ENCODE data around the gene SWT1.
"Not testable (repeated sequence)": the region's sequence is repeated elsewhere in the genome, so short reads cannot be mapped to it uniquely, and the experiment has no call there.

SWT1 gene

GRCh38 chr1:185162491-185162890 is 5.5 kb downstream of the SWT1 start:
- peaks cover 3 to 5% of the 10 kb centered on the region in 2 donors for H3K36me3 ChIP-seq (ENCODE audit: control insufficient read depth in 1 of 2, insufficient read depth in 2 of 2, low read length in 2 of 2)

DNA sequence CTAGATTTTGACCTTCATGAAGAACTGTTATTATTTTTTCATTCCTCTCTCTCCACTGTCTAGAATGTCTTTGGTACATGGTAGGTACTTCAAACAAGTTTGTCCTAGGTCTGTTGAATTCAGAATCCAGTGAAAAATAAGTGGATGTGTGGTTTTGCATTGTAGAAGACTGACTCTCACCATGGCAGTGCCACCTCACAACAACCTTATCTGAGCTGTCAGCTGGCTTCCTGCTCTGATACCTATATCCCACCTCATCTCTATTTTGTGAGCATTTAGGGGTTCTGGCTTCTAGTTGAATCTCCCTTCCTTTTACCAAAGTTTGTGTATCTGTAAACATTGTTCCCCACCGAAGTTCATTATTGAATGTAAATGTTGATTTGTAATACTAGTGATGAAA is 9.1 kb downstream of the SWT1 start:
- Histone ChIP-seq H3K36me3 (ENCODE audit: control insufficient read depth in 1 of 2, insufficient read depth in 2 of 2, low read length in 2 of 2) (peaks cover 3 to 8% of the 10 kb centered on the region in 2 donors), H3K9ac (ENCODE audit: low read depth in 1 of 2, low read length in 2 of 2) (no peak overlapping the region), H3K27ac (ENCODE audit: low read depth, low read length) (no peak overlapping the region), H3K9me3 (ENCODE audit: control insufficient read depth in 1 of 2, low read length in 2 of 2) (no peaks in the 10 kb centered on the region), H3K4me3 (ENCODE audit: low read depth in 1 of 2, low read length in 2 of 2) (no peak overlapping the region), H3K4me1 (ENCODE audit: control insufficient read depth in 1 of 2, insufficient read depth in 2 of 2, low read length in 2 of 2) (no peaks in the 10 kb centered on the region), H3K27me3 (ENCODE audit: control insufficient read depth in 1 of 2, insufficient read depth in 2 of 2, low read length in 2 of 2) (no peaks in the 10 kb centered on the region)

More at GRCh38 chr1:185162491-185162890, 5.5 kb downstream of the SWT1 start:
- Histone ChIP-seq H3K27ac (ENCODE audit: low read depth, low read length) (no peak overlapping the region), H3K27me3 (ENCODE audit: control insufficient read depth in 1 of 2, insufficient read depth in 2 of 2, low read length in 2 of 2) (no peaks in the 10 kb centered on the region), H3K4me1 (ENCODE audit: control insufficient read depth in 1 of 2, insufficient read depth in 2 of 2, low read length in 2 of 2) (peaks cover 10 to 11% of the 10 kb centered on the region in 2 donors), H3K9me3 (ENCODE audit: control insufficient read depth in 1 of 2, low read length in 2 of 2) (no peaks in the 10 kb centered on the region), H3K4me3 (ENCODE audit: low read depth in 1 of 2, low read length in 2 of 2) (no peak overlapping the region), H3K9ac (ENCODE audit: low read depth in 1 of 2, low read length in 2 of 2) (no peak overlapping the region)

GRCh38 chr1:185170291-185170848 is 13.4 kb downstream of the SWT1 start:
- Histone ChIP-seq H3K36me3 (ENCODE audit: control insufficient read depth in 1 of 2, insufficient read depth in 2 of 2, low read length in 2 of 2) (peaks cover 3 to 10% of the 10 kb centered on the region in 2 donors), H3K4me3 (ENCODE audit: low read depth in 1 of 2, low read length in 2 of 2) (no peak overlapping the region), H3K27ac (ENCODE audit: low read depth, low read length) (no peak overlapping the region), H3K27me3 (ENCODE audit: control insufficient read depth in 1 of 2, insufficient read depth in 2 of 2, low read length in 2 of 2) (no peaks in the 10 kb centered on the region), H3K4me1 (ENCODE audit: control insufficient read depth in 1 of 2, insufficient read depth in 2 of 2, low read length in 2 of 2) (no peaks in the 10 kb centered on the region), H3K9ac (ENCODE audit: low read depth in 1 of 2, low read length in 2 of 2) (no peak overlapping the region), H3K9me3 (ENCODE audit: control insufficient read depth in 1 of 2, low read length in 2 of 2) (no peaks in the 10 kb centered on the region)

- Histone ChIP-seq H3K36me3 (ENCODE audit: control insufficient read depth in 1 of 2, insufficient read depth in 2 of 2, low read length in 2 of 2) (no peaks in the 10 kb centered on the region), H3K9me3 (ENCODE audit: control insufficient read depth in 1 of 2, low read length in 2 of 2) (peaks cover 0 to 3% of the 10 kb centered on the region in 2 donors), H3K27me3 (ENCODE audit: control insufficient read depth in 1 of 2, insufficient read depth in 2 of 2, low read length in 2 of 2) (no peaks in the 10 kb centered on the region), H3K27ac (ENCODE audit: low read depth, low read length) (no peak overlapping the region), H3K4me1 (ENCODE audit: control insufficient read depth in 1 of 2, insufficient read depth in 2 of 2, low read length in 2 of 2) (no peaks in the 10 kb centered on the region), H3K9ac (ENCODE audit: low read depth in 1 of 2, low read length in 2 of 2) (no peak overlapping the region), H3K4me3 (ENCODE audit: low read depth in 1 of 2, low read length in 2 of 2) (no peak overlapping the region)
Observed at GRCh38 chr1:185193756-185194155, 36.8 kb downstream of the SWT1 start.

GRCh38 chr1:185198712-185199111 is 41.7 kb downstream of the SWT1 start:
- not testable (repeated sequence) for H3K9ac ChIP-seq (ENCODE audit: low read depth in 1 of 2, low read length in 2 of 2); H3K4me1 ChIP-seq (ENCODE audit: control insufficient read depth in 1 of 2, insufficient read depth in 2 of 2, low read length in 2 of 2); H3K27ac ChIP-seq (ENCODE audit: low read depth, low read length); H3K36me3 ChIP-seq (ENCODE audit: control insufficient read depth in 1 of 2, insufficient read depth in 2 of 2, low read length in 2 of 2); H3K9me3 ChIP-seq (ENCODE audit: control insufficient read depth in 1 of 2, low read length in 2 of 2); H3K27me3 ChIP-seq (ENCODE audit: control insufficient read depth in 1 of 2, insufficient read depth in 2 of 2, low read length in 2 of 2); H3K4me3 ChIP-seq (ENCODE audit: low read depth in 1 of 2, low read length in 2 of 2)

DNA sequence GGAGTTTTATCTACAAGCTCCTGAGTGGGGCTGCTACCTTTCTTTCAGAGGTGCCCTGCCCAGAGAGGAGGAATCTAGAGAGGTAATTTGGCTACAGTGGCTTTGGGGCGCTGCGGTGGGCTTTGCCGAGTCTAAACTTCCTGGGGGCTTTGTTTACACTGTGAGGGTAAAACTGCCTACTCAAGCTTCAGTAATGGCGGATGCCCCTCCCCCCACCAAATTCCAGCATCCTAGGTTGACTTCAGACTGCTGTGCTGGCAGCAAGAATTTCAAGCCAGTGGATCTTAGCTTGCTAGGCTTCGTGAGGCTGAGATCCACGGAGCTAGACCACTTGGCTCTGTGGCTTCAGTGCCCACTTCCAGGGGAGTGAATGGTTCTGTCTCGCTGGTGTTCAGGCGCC is 43.9 kb downstream of the SWT1 start:
- Histone ChIP-seq H3K4me3 (ENCODE audit: low read depth in 1 of 2, low read length in 2 of 2) (no peak overlapping the region), H3K27ac (ENCODE audit: low read depth, low read length) (no peak overlapping the region), H3K9me3 (ENCODE audit: control insufficient read depth in 1 of 2, low read length in 2 of 2) (peaks cover 0 to 3% of the 10 kb centered on the region in 2 donors), H3K9ac (ENCODE audit: low read depth in 1 of 2, low read length in 2 of 2) (no peak overlapping the region), H3K4me1 (ENCODE audit: control insufficient read depth in 1 of 2, insufficient read depth in 2 of 2, low read length in 2 of 2) (no peaks in the 10 kb centered on the region), H3K27me3 (ENCODE audit: control insufficient read depth in 1 of 2, insufficient read depth in 2 of 2, low read length in 2 of 2) (no peaks in the 10 kb centered on the region), H3K36me3 (ENCODE audit: control insufficient read depth in 1 of 2, insufficient read depth in 2 of 2, low read length in 2 of 2) (peaks cover 0 to 5% of the 10 kb centered on the region in 2 donors)

DNA sequence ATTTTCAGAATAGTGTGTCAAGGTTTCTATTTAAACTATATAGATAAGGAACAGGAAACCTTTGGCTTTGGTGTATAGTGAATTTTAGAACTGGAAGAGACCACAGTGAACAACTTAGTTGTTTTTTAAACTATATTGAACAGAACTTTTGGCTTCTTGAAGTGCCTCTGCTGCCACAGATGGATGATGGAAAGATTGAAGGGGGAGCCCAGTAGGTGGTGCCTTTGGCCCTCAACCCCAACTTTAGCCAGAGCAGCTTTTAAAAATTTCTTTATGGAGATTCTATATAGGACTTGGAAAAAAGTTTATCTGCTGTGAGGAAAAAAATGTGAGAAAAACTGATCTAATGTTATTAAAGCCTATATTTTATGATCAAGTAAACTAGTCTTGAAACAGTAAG is 50.2 kb downstream of the SWT1 start:
- peaks cover 0 to 5% of the 10 kb centered on the region in 2 donors for H3K36me3 ChIP-seq (ENCODE audit: control insufficient read depth in 1 of 2, insufficient read depth in 2 of 2, low read length in 2 of 2)

DNA sequence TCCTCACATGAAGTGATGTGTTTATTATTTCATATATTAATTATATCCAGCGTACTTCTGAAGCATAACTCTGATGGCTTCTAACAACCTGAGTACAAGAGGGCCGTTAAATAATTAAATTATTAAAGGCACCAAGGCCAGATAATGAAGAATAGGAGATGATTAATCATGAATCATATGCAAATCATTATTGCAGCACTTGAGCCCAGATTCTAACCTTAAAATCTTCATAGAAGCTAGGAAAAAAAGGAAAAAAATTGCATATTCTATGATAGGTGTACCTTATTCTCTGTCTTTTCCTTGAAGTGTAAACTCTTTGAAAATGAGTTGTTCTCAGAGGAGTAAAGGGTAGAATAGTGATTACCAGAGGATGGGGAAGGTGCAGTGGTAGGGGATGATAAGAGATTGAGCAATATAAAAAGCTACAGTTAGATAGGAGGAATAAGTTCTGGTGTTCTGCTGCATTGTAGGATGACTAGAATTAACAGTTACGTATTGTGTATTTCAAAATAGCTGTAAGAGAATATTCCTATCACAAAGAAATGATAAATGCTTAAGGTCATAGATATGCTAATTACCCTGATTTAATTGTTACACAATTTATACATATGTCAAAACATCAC is 51.1 kb downstream of the SWT1 start:
- H3K4me3 ChIP-seq (ENCODE audit: low read depth in 1 of 2, low read length in 2 of 2): no peak overlapping the region
- H3K27me3 ChIP-seq (ENCODE audit: control insufficient read depth in 1 of 2, insufficient read depth in 2 of 2, low read length in 2 of 2): no peaks in the 10 kb centered on the region
- H3K27ac ChIP-seq (ENCODE audit: low read depth, low read length): no peak overlapping the region
- H3K9ac ChIP-seq (ENCODE audit: low read depth in 1 of 2, low read length in 2 of 2): no peak overlapping the region
- H3K36me3 ChIP-seq (ENCODE audit: control insufficient read depth in 1 of 2, insufficient read depth in 2 of 2, low read length in 2 of 2): peaks cover 0 to 3% of the 10 kb centered on the region in 2 donors
- H3K4me1 ChIP-seq (ENCODE audit: control insufficient read depth in 1 of 2, insufficient read depth in 2 of 2, low read length in 2 of 2): no peaks in the 10 kb centered on the region
- no peaks in the 10 kb centered on the region for H3K9me3 ChIP-seq (ENCODE audit: control insufficient read depth in 1 of 2, low read length in 2 of 2)

More for the DNA sequence above, 50.2 kb downstream of the SWT1 start:
- Histone ChIP-seq H3K9ac (ENCODE audit: low read depth in 1 of 2, low read length in 2 of 2) (no peak overlapping the region), H3K4me3 (ENCODE audit: low read depth in 1 of 2, low read length in 2 of 2) (no peak overlapping the region), H3K4me1 (ENCODE audit: control insufficient read depth in 1 of 2, insufficient read depth in 2 of 2, low read length in 2 of 2) (no peaks in the 10 kb centered on the region), H3K27me3 (ENCODE audit: control insufficient read depth in 1 of 2, insufficient read depth in 2 of 2, low read length in 2 of 2) (no peaks in the 10 kb centered on the region), H3K9me3 (ENCODE audit: control insufficient read depth in 1 of 2, low read length in 2 of 2) (no peaks in the 10 kb centered on the region), H3K27ac (ENCODE audit: low read depth, low read length) (no peak overlapping the region)

- Histone ChIP-seq H3K27me3 (ENCODE audit: control insufficient read depth in 1 of 2, insufficient read depth in 2 of 2, low read length in 2 of 2) (no peaks in the 10 kb centered on the region), H3K36me3 (ENCODE audit: control insufficient read depth in 1 of 2, insufficient read depth in 2 of 2, low read length in 2 of 2) (peaks cover 0 to 3% of the 10 kb centered on the region in 2 donors), H3K9me3 (ENCODE audit: control insufficient read depth in 1 of 2, low read length in 2 of 2) (no peaks in the 10 kb centered on the region), H3K4me1 (ENCODE audit: control insufficient read depth in 1 of 2, insufficient read depth in 2 of 2, low read length in 2 of 2) (no peaks in the 10 kb centered on the region), H3K9ac (ENCODE audit: low read depth in 1 of 2, low read length in 2 of 2) (no peak overlapping the region), H3K27ac (ENCODE audit: low read depth, low read length) (no peak overlapping the region), H3K4me3 (ENCODE audit: low read depth in 1 of 2, low read length in 2 of 2) (no peak overlapping the region)
Observed at GRCh38 chr1:185208626-185209180, 51.7 kb downstream of the SWT1 start.

DNA sequence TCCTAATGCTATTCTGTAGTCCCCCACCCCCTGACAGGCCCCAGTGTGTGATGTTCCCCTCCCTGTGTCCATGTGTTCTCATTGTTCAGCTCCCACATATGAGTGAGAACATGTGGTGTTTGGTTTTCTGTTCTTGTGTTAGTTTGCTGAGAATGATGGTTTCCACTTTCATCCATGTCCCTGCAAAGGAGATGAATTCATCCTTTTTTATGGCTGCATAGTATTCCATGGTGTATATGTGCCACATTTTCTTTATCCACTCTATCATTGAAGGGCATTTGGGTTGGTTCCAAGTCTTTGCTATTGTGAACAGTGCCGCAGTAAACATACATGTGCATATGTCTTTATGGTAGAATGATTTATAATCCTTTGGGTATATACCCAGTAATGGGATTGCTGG is 52.4 kb downstream of the SWT1 start:
- H3K27me3 ChIP-seq (ENCODE audit: control insufficient read depth in 1 of 2, insufficient read depth in 2 of 2, low read length in 2 of 2); H3K9me3 ChIP-seq (ENCODE audit: control insufficient read depth in 1 of 2, low read length in 2 of 2); H3K27ac ChIP-seq (ENCODE audit: low read depth, low read length); H3K36me3 ChIP-seq (ENCODE audit: control insufficient read depth in 1 of 2, insufficient read depth in 2 of 2, low read length in 2 of 2); H3K4me1 ChIP-seq (ENCODE audit: control insufficient read depth in 1 of 2, insufficient read depth in 2 of 2, low read length in 2 of 2); H3K9ac ChIP-seq (ENCODE audit: low read depth in 1 of 2, low read length in 2 of 2); H3K4me3 ChIP-seq (ENCODE audit: low read depth in 1 of 2, low read length in 2 of 2): not testable (repeated sequence)
